ENCODE measurements around the gene PARVB. TPM values are rescaled to one million over a fixed set of nuclear protein-coding genes. Genes with fewer than 3 reads are reported as not detected.
A peak's percentile ranks its signal among the peaks of the same experiment; 100 is the strongest.

Gene PARVB
- total and polyA plus RNA-seq, 5 donors: 44.0 to 124 (median 88.6) TPM

- Histone ChIP-seq H3K4me3 (ENCODE audit: low read length) (no peak overlapping the region), H3K9me3 (ENCODE audit: control insufficient read depth, low read length) (no peaks in the 10 kb centered on the region), H3K27me3 (ENCODE audit: control insufficient read depth, insufficient read depth) (no peaks in the 10 kb centered on the region), H3K27ac (ENCODE audit: low read length) (no peak overlapping the region), H3K4me1 (ENCODE audit: control insufficient read depth, insufficient read depth, low read length) (peaks cover 4% of the 10 kb centered on the region)
- WGBS: 91% methylated on average over 19 of the region's 19 CpGs
- DNase-seq (no peak), ATAC-seq (no peak)
- intact Hi-C loops (cut with DNase I): no loop called here
Measured at GRCh38 chr22:44128958-44129618, 105.0 kb downstream of the PARVB start.

DNA sequence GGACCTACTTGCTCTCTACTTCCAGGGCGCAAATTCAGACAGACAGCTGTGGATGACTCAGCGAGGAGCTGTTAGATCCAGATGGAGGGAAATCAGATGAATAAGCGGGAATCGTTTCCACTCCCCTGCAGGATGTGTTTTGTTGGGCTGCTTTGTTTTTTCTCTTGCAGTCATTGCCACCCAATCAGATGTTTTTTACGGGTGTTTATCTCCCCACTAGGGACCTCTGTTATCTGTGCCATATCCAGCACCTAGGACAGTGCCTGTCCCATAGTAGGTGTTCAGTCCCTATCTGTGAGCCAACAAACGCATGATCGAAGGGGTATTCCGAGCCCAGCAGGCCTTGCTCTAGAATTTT, 105.5 kb downstream of the PARVB start:
- Histone ChIP-seq H3K4me1 (ENCODE audit: control insufficient read depth, insufficient read depth, low read length) (peaks cover 4% of the 10 kb centered on the region), H3K27me3 (ENCODE audit: control insufficient read depth, insufficient read depth) (no peaks in the 10 kb centered on the region), H3K4me3 (ENCODE audit: low read length) (no peak overlapping the region), H3K9me3 (ENCODE audit: control insufficient read depth, low read length) (no peaks in the 10 kb centered on the region), H3K27ac (ENCODE audit: low read length) (no peak overlapping the region)
- ATAC-seq (no peak), DNase-seq (no peak)
- intact Hi-C loops (cut with DNase I): no loop called here
- 67% methylated on average over 8 of the region's 8 CpGs for WGBS

DNA sequence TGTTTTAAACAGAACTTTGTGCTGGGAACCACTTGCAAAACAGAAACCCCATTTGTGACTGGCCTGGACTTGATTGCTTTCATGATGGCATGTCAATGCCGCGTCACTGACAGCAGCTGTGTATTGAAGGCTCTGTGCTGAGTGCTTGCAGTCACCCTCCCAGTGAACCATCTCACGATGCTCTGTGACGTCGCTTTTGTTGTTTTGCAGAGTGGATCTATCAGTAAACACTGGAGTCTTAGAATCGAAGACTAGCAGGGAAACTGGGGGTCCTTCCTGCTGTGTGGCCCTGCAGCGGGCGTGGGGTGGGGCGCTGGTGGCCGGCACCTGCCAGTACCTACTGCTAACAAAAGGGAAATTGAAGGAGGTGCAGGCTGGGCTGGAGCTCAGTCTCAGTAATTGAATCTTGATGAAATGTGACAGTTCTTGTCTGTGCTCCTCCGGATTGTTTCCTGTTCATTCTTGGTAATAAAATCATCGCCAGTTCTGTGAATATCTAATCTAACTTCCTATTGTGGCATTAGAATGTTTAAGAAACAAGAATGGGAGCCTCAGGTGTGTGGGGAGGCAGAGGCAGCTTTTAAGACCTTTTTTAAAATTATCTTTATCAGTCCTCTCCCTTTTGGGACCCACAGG, 106.1 kb downstream of the PARVB start:
- ATAC-seq (no peak), DNase-seq (no peak)
- no peaks in the 10 kb centered on the region for H3K27me3 ChIP-seq (ENCODE audit: control insufficient read depth, insufficient read depth)
- 66% methylated on average over 12 of the region's 12 CpGs for WGBS
- H3K4me1 ChIP-seq (ENCODE audit: control insufficient read depth, insufficient read depth, low read length): peaks cover 4% of the 10 kb centered on the region
- H3K27ac ChIP-seq (ENCODE audit: low read length): no peak overlapping the region
- H3K4me3 ChIP-seq (ENCODE audit: low read length): no peak overlapping the region
- H3K9me3 ChIP-seq (ENCODE audit: control insufficient read depth, low read length): no peaks in the 10 kb centered on the region
- intact Hi-C loops (cut with DNase I): no loop called here

- intact Hi-C loops (cut with DNase I): no loop called here
- Histone ChIP-seq H3K27ac (ENCODE audit: low read length) (no peak overlapping the region), H3K4me3 (ENCODE audit: low read length) (no peak overlapping the region), H3K27me3 (ENCODE audit: control insufficient read depth, insufficient read depth) (no peaks in the 10 kb centered on the region), H3K9me3 (ENCODE audit: control insufficient read depth, low read length) (no peaks in the 10 kb centered on the region), H3K4me1 (ENCODE audit: control insufficient read depth, insufficient read depth, low read length) (peaks cover 4% of the 10 kb centered on the region)
- DNase-seq (no peak), ATAC-seq (no peak)
- WGBS: 97% methylated on average over 12 of the region's 12 CpGs
Measured at GRCh38 chr22:44131412-44131811, 107.3 kb downstream of the PARVB start.

DNA sequence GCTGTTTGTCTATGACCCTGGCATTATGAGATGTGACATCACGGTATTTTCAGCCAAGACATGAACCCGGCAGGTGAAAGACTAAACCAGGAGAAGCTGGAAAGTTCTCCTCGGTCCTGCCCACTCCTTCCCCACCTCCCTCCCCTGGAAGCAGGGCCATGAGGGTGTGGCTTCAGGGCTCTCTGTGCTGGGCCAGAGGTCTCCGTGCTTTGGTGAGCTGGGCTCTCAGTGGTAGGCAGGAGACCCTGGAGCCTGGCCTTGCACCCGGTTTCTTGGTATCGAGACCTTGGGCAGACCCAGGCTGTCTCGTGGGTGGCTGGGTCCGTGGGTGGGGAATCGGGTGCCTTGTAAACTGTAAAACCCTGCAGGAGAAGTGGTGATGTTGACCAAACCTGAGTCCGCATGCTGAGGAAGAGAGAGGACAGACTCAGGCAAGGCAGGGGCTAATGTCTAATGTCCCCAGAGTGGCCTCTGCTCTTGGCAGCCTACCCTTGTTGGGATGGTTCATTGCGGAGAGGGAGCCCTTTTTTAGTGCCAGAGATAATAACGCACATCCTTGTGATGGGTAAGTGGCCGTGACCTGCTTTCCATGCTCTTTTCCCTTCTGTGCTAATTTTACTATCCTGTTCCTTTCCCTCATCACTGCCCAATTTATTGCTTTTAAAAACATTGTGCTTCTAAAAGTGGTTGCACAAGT, 108.0 kb downstream of the PARVB start:
- Histone ChIP-seq H3K27ac (ENCODE audit: low read length) (no peak overlapping the region), H3K4me1 (ENCODE audit: control insufficient read depth, insufficient read depth, low read length) (peaks cover 4% of the 10 kb centered on the region), H3K27me3 (ENCODE audit: control insufficient read depth, insufficient read depth) (no peaks in the 10 kb centered on the region), H3K9me3 (ENCODE audit: control insufficient read depth, low read length) (peaks cover under 1% of the 10 kb centered on the region), H3K4me3 (ENCODE audit: low read length) (no peak overlapping the region)
- ATAC-seq: no peak
- no peak for DNase-seq
- 81% methylated on average over 13 of the region's 13 CpGs for WGBS
- intact Hi-C loops (cut with DNase I): no loop called here

DNA sequence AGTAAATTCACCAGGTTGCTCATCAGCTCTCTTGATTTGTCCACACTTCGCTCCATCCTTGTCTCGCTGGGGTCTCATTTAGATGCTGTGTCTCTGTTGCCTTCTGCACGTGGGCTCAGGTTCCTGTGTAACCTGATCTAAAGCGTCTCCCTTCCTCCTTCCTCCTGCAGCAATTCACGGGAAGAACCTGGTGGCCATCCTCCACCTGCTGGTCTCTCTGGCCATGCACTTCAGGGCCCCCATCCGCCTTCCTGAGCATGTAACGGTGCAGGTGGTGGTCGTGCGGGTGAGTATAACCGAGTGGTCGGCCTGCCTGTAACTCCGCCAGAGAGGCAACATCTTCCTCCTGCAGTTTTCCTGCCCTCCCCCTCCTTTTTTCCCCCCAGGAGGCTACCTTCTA, 108.6 kb downstream of the PARVB start:
- DNase-seq (peak in 1 of 3 donors; percentile 19), ATAC-seq (no peak)
- Histone ChIP-seq H3K9me3 (ENCODE audit: control insufficient read depth, low read length) (peaks cover 3% of the 10 kb centered on the region), H3K27ac (ENCODE audit: low read length) (no peak overlapping the region), H3K4me1 (ENCODE audit: control insufficient read depth, insufficient read depth, low read length) (peaks cover 4% of the 10 kb centered on the region), H3K27me3 (ENCODE audit: control insufficient read depth, insufficient read depth) (no peaks in the 10 kb centered on the region), H3K4me3 (ENCODE audit: low read length) (no peak overlapping the region)
- WGBS: 88% methylated on average over 12 of the region's 12 CpGs
- intact Hi-C loops (cut with DNase I): no loop called here

DNA sequence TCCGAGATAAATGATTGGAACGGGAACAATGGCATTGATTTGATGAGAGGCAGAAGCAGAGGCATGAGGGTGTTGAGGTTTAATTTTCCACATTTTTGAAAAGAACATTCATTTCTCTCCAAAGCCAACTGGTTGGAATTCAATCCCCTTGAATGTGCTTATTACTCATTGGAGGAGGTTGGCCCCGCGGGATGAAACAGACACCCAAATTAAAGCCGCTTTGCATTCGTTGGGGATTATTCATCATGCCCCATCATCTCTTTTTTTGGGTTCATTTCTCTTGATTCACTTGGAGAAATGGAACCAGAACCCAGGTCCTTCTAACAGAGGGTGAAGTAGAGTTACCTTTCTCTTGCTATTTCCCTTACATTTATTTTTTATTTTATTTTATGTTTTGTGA, 109.1 kb downstream of the PARVB start:
- Histone ChIP-seq H3K27me3 (ENCODE audit: control insufficient read depth, insufficient read depth) (no peaks in the 10 kb centered on the region), H3K4me1 (ENCODE audit: control insufficient read depth, insufficient read depth, low read length) (peaks cover under 1% of the 10 kb centered on the region), H3K9me3 (ENCODE audit: control insufficient read depth, low read length) (peaks cover 3% of the 10 kb centered on the region), H3K4me3 (ENCODE audit: low read length) (no peak overlapping the region), H3K27ac (ENCODE audit: low read length) (no peak overlapping the region)
- DNase-seq (no peak), ATAC-seq (no peak)
- 83% methylated on average over 6 of the region's 6 CpGs for WGBS
- intact Hi-C loops (cut with DNase I): no loop called here

DNA sequence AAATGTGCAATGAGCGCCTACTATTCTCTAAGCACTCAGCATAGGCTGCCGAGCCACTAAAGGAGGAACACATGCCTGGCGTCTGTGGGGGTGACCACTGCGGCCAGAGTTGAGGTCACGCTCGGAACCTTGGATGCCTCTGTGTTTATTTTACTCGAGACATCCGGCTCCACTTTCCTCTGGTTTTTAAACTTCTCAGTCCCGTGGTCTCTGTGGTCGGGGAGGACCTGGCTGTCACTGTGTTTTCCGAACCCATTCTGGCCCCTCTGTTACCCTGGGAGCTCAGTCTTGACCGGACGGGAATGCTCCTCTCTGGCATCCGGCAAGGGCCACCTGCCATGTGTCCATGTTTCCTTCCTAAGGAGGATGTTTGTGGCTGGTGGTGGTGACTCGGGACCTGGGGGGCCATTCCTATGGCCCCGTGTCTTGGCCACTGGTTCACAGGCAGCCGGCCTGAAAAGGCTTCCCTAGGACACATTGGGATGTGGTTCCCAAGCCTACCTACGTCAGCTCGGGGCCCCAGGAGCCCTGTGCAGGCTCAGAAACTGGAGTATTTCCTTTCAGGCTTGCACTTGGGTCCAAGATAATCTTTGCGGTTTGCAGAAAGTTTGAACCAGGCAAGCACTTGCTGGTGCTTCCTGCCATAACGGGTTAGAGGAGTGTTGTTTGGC, 109.9 kb downstream of the PARVB start:
- peaks cover 3% of the 10 kb centered on the region for H3K9me3 ChIP-seq (ENCODE audit: control insufficient read depth, low read length)
- intact Hi-C loops (cut with DNase I): no loop called here
- DNase-seq (peak; percentile 25 to 74 (median 73)), ATAC-seq (peak; percentile 51 to 62)
- H3K4me1 ChIP-seq (ENCODE audit: control insufficient read depth, insufficient read depth, low read length): no peaks in the 10 kb centered on the region
- no peaks in the 10 kb centered on the region for H3K27me3 ChIP-seq (ENCODE audit: control insufficient read depth, insufficient read depth)
- H3K27ac ChIP-seq (ENCODE audit: low read length): no peak overlapping the region
- H3K4me3 ChIP-seq (ENCODE audit: low read length): no peak overlapping the region
- 59% methylated on average over 21 of the region's 21 CpGs for WGBS

DNA sequence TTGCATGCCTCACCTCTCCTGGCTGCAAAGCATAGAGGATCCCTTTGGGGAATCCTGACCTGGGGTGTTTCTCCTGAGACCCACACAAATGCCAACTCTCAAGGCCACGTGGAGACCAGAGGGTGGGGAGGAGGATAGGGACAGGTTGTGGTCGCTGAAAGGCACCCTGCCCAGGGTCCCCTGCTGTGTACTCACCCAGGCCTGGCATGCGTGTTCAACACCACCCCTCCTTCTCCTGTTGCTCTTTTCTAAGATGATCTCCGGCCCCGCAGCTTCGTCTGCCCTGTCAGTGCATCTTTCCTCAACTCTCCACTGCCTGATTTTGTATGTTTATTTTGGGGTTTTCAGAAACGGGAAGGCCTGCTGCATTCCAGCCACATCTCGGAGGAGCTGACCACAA, 112.0 kb downstream of the PARVB start:
- Histone ChIP-seq H3K4me3 (ENCODE audit: low read length) (no peak overlapping the region), H3K4me1 (ENCODE audit: control insufficient read depth, insufficient read depth, low read length) (no peaks in the 10 kb centered on the region), H3K9me3 (ENCODE audit: control insufficient read depth, low read length) (peaks cover 3% of the 10 kb centered on the region), H3K27me3 (ENCODE audit: control insufficient read depth, insufficient read depth) (no peaks in the 10 kb centered on the region), H3K27ac (ENCODE audit: low read length) (no peak overlapping the region)
- 94% methylated on average over 8 of the region's 8 CpGs for WGBS
- ATAC-seq: no peak
- no peak for DNase-seq
- intact Hi-C loops (cut with DNase I): no loop called here

DNA sequence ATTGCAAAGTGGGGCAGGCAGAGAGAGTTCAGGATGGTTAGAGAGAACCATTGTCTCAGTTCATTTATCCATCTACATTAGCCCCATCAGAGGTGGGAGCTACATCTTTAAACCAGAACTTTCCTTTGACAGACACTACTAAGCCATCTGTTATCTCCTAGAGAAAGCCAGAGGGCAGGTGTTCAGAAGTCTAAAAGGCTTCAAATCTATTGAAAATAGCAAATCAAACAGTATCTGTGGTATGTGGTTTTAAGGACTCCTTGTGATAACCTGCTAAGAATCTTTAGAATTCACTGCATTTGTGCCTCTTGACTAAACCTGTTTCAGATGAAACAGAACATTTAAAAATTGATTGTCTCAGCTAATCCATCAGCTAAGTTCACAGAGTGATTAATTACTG, 112.7 kb downstream of the PARVB start:
- intact Hi-C loops (cut with DNase I): no loop called here
- DNase-seq: no peak
- ATAC-seq: no peak
- H3K27me3 ChIP-seq (ENCODE audit: control insufficient read depth, insufficient read depth): no peaks in the 10 kb centered on the region
- no peaks in the 10 kb centered on the region for H3K4me1 ChIP-seq (ENCODE audit: control insufficient read depth, insufficient read depth, low read length)
- no peak overlapping the region for H3K4me3 ChIP-seq (ENCODE audit: low read length)
- peaks cover 3% of the 10 kb centered on the region for H3K9me3 ChIP-seq (ENCODE audit: control insufficient read depth, low read length)
- no peak overlapping the region for H3K27ac ChIP-seq (ENCODE audit: low read length)

GRCh38 chr22:44137415-44137814, 113.3 kb downstream of the PARVB start:
- Histone ChIP-seq H3K4me1 (ENCODE audit: control insufficient read depth, insufficient read depth, low read length) (no peaks in the 10 kb centered on the region), H3K27ac (ENCODE audit: low read length) (no peak overlapping the region), H3K4me3 (ENCODE audit: low read length) (no peak overlapping the region), H3K27me3 (ENCODE audit: control insufficient read depth, insufficient read depth) (no peaks in the 10 kb centered on the region), H3K9me3 (ENCODE audit: control insufficient read depth, low read length) (peaks cover 3% of the 10 kb centered on the region)
- ATAC-seq: no peak
- intact Hi-C loops (cut with DNase I): no loop called here
- 97% methylated on average over 3 of the region's 3 CpGs for WGBS
- no peak for DNase-seq
